Heart left ventricle (tissue), 13 donors: Measurements from ENCODE around the gene ELOVL5.
"Not testable (repeated sequence)": the region's sequence is repeated elsewhere in the genome, so short reads cannot be mapped to it uniquely, and the experiment has no call there.

Experiments
- POLR2A ChIP-seq, 2 donors: fragments of 450-650 bp; IDR thresholded peaks; one replicate each; pipeline ENCODE4 v1.6.1; 2017; ENCODE audit warnings: antibody characterized with exemption in 2 of 2, mild to moderate bottlenecking in 2 of 2, moderate library complexity in 2 of 2
- TF ChIP-seq, protein P1 (sequence below), 12 donors: fragments of 200-600 bp; sonication (generic) in 4 of 12; IDR thresholded peaks; one replicate each; pipeline versions ENCODE4 v1.5.0 to v1.8.0; 2018 to 2022; ENCODE audit warnings: antibody characterized with exemption in 12 of 12, mild to moderate bottlenecking in 5 of 12
- donor health status: ischemic (EF 13 %, LVEDD 7.1; RV severe dilation, severe dysfunction).
- donor health status: DM: no; HTN: yes; CAD: no.
- donor health status: DM: no; HTN: no; CAD: no.
- donor health status: ischemic (EF 25% LVEDD 6.9; RV normal size, moderate dysfunction).
- donor health status: ischemic (EF 25% LVEDD 5.7; RV mildly dilated, moderate dysfunction).
- donor health status: ischemic (EF 35%, LVEDD 5.7; RV mildly dilated, moderate dysfunction).
- donor health status: nonischemic (EF 11% LVEDD 7.7; RV severe dilation, severe dysfunction).
- donor health status: DM: yes; HTN: yes; CAD: no.
- donor health status: PGD.
- donor health status: ischemic (EF 29% LVEDD 5.4; RV normal size, mild dysfunction).
- donor health status: nonischemic (EF 23%, LVEDD 6.1; RV moderate dilation, normal function).

DNA sequence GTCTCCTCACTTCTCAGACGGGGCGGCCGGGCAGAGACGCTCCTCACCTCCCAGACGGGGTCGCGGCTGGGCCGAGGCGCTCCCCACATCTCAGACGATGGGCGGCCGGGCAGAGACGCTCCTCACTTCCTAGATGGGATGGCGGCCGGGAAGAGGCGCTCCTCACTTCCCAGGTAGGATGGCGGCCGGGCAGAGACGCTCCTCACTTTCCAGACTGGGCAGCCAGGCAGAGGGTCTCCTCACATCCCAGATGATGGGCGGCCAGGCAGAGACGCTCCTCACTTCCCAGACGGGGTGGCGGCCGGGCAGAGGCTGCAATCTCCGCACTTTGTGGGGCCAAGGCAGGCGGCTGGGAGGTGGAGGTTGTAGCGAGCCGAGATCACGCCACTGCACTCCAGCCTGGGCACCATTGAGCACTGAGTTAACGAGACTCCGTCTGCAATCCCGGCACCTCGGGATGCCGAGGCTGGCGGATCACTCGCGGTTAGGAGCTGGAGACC, 43.2 kb downstream of the ELOVL5 start:
- TF ChIP-seq, protein P1, sequence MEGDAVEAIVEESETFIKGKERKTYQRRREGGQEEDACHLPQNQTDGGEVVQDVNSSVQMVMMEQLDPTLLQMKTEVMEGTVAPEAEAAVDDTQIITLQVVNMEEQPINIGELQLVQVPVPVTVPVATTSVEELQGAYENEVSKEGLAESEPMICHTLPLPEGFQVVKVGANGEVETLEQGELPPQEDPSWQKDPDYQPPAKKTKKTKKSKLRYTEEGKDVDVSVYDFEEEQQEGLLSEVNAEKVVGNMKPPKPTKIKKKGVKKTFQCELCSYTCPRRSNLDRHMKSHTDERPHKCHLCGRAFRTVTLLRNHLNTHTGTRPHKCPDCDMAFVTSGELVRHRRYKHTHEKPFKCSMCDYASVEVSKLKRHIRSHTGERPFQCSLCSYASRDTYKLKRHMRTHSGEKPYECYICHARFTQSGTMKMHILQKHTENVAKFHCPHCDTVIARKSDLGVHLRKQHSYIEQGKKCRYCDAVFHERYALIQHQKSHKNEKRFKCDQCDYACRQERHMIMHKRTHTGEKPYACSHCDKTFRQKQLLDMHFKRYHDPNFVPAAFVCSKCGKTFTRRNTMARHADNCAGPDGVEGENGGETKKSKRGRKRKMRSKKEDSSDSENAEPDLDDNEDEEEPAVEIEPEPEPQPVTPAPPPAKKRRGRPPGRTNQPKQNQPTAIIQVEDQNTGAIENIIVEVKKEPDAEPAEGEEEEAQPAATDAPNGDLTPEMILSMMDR (IDR thresholded peaks at IDR 0.05) = not testable (repeated sequence)
- TF ChIP-seq POLR2A (IDR thresholded peaks at IDR 0.05) = not testable (repeated sequence)
